IPS DF 6.9 (cell line): ENCODE results near the gene MRPS9.

Experiments used
- DNase-seq: peaks from one replicate; pipeline ENCODE4 v3.0.0-alpha.2; 2013; ENCODE audit warnings: low read depth, low spot score
- H3K27ac ChIP-seq: one replicate; pipeline ENCODE4 v1.5.1; 2013; ENCODE audit warnings: low read length, control low read depth
- H3K27me3 ChIP-seq: 2 replicates; pipeline ENCODE4 v1.6.1; 2013; ENCODE audit warnings: mild to moderate bottlenecking, low read length; ENCODE audit not compliant: control insufficient read depth, insufficient read depth
- H3K36me3 ChIP-seq: 2 replicates; pipeline ENCODE4 v1.6.1; 2013; ENCODE audit warnings: low read length; ENCODE audit not compliant: control insufficient read depth, insufficient read depth
- H3K4me1 ChIP-seq: 2 replicates; pipeline ENCODE4 v1.6.1; 2013; ENCODE audit warnings: low read length; ENCODE audit not compliant: control insufficient read depth, insufficient read depth
- H3K4me3 ChIP-seq: 2 replicates; pipeline ENCODE4 v1.5.1; 2013; ENCODE audit warnings: mild to moderate bottlenecking, low read length
- H3K9me3 ChIP-seq: 2 replicates; pipeline ENCODE4 v1.6.1; 2013; ENCODE audit warnings: low read length, inconsistent platforms; ENCODE audit not compliant: control insufficient read depth, insufficient read depth
- WGBS: extraction: QIAGEN DNeasy Blood & Tissue Kit; methylation state at CpG from one replicate; pipeline ENCODE4 v1.1.7; 2013; ENCODE audit warnings: mixed read lengths, missing lambda C conversion rate; ENCODE audit not compliant: insufficient read length, insufficient coverage; 5-methylcytosine and 5-hydroxymethylcytosine counted together

The MRPS9 gene

DNA sequence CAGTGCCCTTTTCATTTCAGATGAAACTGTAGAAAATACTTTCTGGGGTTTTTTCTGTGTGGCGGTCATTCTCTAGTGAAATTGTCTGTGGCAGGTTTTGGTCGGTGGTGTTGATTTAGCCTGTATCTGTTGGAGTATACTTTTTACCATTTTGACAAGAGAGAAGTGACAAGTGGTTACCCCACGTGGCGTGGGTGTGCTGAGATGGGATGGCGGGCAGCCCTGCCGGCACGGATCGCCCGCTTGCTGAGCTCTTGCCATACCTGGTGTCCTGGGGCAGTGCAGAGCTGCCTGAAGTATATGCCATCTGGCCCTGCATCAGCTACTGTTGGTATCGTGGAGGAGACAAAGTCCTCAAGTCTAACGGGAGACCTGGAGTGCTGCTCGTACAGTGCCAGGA lies 64.1 kb downstream of the MRPS9 start:
- H3K36me3 ChIP-seq = peaks cover 5% of the 10 kb centered on the region; the same call in 1 of the 2 replicates
- no CpG with 5 or more reads among the region's 12 CpGs for WGBS
- no peaks in the 10 kb centered on the region for H3K9me3 ChIP-seq
- no peak overlapping the region for H3K4me3 ChIP-seq
- DNase-seq = no peak
- H3K27ac ChIP-seq = no peak overlapping the region
- no peaks in the 10 kb centered on the region for H3K27me3 ChIP-seq
- H3K4me1 ChIP-seq = peaks cover 6% of the 10 kb centered on the region

DNA sequence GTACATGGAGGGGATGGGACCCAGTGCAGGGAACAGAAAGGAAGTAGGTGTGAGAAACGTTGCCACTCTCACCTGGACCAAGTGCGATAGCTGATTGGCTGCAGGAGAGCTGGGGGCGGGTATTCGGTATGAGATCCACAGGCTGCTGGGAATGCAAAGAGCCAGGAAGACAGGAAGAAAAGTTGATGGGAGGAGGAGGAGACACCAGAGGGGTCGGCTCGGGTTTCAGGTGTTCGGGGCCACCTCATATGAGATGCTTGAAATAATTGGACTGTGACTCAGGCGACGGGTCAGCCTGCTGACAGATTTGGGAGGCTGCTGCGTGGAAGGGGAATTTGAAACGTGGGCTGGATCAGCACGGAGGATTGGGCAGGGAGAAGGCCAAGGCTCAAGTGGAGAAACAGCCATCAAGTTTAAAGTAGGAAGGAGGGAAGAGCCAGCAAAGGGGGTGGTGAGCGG lies 65.1 kb downstream of the MRPS9 start:
- H3K27me3 ChIP-seq = no peaks in the 10 kb centered on the region
- DNase-seq = peak; percentile 87
- H3K4me1 ChIP-seq = peaks cover 6% of the 10 kb centered on the region
- no peak overlapping the region; the same call in 1 of the 2 replicates for H3K4me3 ChIP-seq
- H3K27ac ChIP-seq = no peak overlapping the region
- peaks cover 3% of the 10 kb centered on the region; the same call in 1 of the 2 replicates for H3K36me3 ChIP-seq
- no peaks in the 10 kb centered on the region for H3K9me3 ChIP-seq
- WGBS = no CpG with 5 or more reads among the region's 13 CpGs

DNA sequence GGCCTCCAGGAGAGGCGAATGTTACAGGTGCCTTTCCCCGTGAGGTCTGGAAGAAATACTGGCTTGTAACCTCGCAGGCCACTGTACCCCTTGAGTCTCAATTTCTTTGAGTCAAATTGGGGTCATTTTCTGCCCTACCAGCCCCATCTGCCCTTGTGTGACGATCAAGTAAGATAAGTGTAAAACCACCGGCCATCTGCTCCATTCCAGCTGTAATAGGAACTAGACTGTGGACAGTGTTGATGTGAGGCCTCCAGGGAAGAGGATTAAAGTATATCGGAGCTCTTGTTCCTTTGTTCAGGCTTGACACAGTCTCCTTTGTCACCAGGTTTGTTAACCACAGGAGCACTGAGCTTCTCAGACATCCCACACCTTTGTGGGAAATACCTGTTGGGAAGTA lies 65.6 kb downstream of the MRPS9 start:
- DNase-seq = no peak
- Histone ChIP-seq H3K27ac (no peak overlapping the region), H3K4me1 (peaks cover 6% of the 10 kb centered on the region), H3K4me3 (no peak overlapping the region), H3K27me3 (no peaks in the 10 kb centered on the region), H3K36me3 (peaks cover 3% of the 10 kb centered on the region; the same call in 1 of the 2 replicates), H3K9me3 (no peaks in the 10 kb centered on the region)
- WGBS = no CpG with 5 or more reads among the region's 6 CpGs

- H3K4me1 ChIP-seq = peaks cover 6% of the 10 kb centered on the region
- no peak for DNase-seq
These were observed 66.4 kb downstream of the MRPS9 start for GRCh38 chr2:105104208-105104731.

DNA sequence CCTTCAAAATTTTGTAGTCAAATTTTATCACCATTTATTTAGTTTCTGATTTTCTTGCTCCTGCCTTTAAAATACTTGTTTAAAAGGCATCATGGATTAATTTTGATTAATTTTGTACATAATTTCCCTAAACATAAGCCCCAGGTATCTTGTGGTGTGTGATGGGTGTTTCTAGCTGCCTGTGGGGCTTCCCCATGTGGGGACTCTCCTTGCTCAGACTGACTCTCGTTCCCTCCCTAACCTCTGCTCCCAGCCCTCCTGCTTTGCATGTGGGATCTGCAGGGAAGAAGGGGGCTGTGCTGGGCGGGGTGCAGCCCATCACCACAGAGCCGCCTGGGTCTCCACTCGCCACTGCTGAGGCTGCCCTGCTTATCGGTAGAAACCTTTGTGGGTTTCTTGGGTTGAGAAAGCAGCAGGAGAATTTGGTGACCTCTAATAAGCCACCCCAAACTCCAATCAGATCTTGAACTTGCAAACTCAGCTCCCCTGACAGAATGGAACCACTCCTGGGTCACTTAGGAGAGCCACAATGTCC lies 72.5 kb downstream of the MRPS9 start:
- no peak overlapping the region for H3K27ac ChIP-seq
- H3K36me3 ChIP-seq = no peaks in the 10 kb centered on the region
- H3K4me1 ChIP-seq = peaks cover 2% of the 10 kb centered on the region; the same call in 1 of the 2 replicates
- no peak overlapping the region for H3K4me3 ChIP-seq
- H3K9me3 ChIP-seq = no peaks in the 10 kb centered on the region
- no peaks in the 10 kb centered on the region for H3K27me3 ChIP-seq
- DNase-seq = no peak
- WGBS = no CpG with 5 or more reads among the region's 5 CpGs

More at GRCh38 chr2:105104208-105104731, 66.4 kb downstream of the MRPS9 start:
- H3K36me3 ChIP-seq = peaks cover 3% of the 10 kb centered on the region; the same call in 1 of the 2 replicates
- no peak overlapping the region for H3K27ac ChIP-seq
- WGBS = no CpG with 5 or more reads among the region's 8 CpGs
- H3K9me3 ChIP-seq = no peaks in the 10 kb centered on the region
- no peak overlapping the region for H3K4me3 ChIP-seq
- no peaks in the 10 kb centered on the region for H3K27me3 ChIP-seq

- Histone ChIP-seq H3K36me3 (no peaks in the 10 kb centered on the region), H3K4me3 (no peak overlapping the region), H3K9me3 (no peaks in the 10 kb centered on the region), H3K27ac (no peak overlapping the region), H3K27me3 (no peaks in the 10 kb centered on the region), H3K4me1 (peaks cover 2% of the 10 kb centered on the region; the same call in 1 of the 2 replicates)
- WGBS = no CpG with 5 or more reads among the region's 15 CpGs
- no peak for DNase-seq
These were observed 73.7 kb downstream of the MRPS9 start for GRCh38 chr2:105111365-105112150.

DNA sequence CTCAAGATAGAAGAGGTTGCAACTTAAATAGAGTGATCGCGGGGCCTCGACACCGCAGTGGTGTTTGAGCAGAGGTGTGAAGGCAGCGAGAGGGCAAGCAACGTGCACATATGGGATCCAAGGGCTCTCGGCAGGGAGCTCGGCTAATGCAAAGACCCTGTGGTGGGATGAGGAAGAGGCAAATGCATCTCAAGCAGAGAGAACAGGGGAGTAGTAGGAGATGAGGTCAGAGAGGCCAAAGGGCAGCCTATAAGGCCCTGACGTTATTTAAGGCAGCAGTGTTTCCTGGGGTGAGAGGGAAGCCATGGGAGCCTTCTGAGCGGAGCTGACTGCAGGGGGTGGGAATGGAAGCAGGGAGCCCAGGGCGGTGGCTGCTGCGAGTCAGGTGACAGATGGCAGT lies 74.5 kb downstream of the MRPS9 start:
- no peaks in the 10 kb centered on the region for H3K27me3 ChIP-seq
- H3K27ac ChIP-seq = no peak overlapping the region
- DNase-seq = no peak
- H3K9me3 ChIP-seq = no peaks in the 10 kb centered on the region
- WGBS = no CpG with 5 or more reads among the region's 12 CpGs
- no peaks in the 10 kb centered on the region for H3K36me3 ChIP-seq
- H3K4me1 ChIP-seq = no peaks in the 10 kb centered on the region; the same call in 1 of the 2 replicates
- H3K4me3 ChIP-seq = no peak overlapping the region

DNA sequence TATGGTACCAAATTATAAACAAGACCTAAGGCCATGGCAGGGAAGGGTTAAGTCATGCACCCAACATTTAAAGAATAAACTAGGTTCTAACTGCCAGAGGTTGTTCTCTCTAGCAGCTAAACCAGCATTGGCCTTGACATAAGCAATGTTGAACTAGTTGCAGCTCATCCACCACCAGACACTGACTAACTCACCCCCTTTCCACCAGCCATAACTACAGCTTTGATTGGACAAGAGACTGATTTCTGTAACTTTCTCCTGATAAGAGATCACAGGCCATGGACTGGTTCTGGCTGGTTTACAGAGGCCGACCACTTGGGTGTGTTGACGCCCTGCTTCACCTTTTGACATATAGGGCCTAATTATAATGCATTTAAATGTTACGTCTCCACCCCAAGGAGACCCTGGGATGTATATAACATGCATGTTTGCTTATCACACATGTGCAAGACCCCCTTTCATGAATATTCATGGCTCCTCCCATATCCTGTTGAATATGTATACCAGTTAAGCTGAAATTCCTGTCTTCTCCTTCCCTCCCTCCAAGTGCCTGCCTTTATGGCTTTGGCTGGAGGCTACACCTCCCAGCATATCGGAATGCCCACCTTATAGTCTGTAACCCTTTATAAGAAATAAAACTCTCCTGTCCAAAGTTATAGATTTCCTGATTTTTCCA lies 75.9 kb downstream of the MRPS9 start:
- no CpG with 5 or more reads among the region's 4 CpGs for WGBS
- Histone ChIP-seq H3K27me3 (no peaks in the 10 kb centered on the region), H3K4me1 (no peaks in the 10 kb centered on the region; the same call in 1 of the 2 replicates), H3K9me3 (no peaks in the 10 kb centered on the region), H3K27ac (no peak overlapping the region), H3K4me3 (no peak overlapping the region), H3K36me3 (no peaks in the 10 kb centered on the region)
- no peak for DNase-seq

DNA sequence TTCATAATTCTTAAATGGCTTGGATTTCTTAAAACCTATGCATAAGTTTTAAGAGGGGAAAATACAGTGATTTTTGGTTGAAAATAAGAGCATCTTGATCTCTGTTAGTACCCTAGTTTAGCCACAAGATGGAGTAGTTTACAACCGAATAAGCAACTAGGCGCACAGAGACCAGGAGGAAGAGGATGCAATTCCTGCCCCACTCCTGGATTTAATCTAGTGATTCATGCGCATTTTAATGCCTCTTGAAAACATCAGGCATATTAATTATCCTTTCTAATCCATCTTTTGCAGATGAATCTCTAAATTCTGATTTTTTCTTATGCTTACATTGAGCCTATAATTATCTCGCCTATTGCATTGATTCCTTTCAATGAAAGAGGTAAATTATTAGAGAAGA lies 76.7 kb downstream of the MRPS9 start:
- no peak for DNase-seq
- no CpG with 5 or more reads among the region's 4 CpGs for WGBS
- no peaks in the 10 kb centered on the region; the same call in 1 of the 2 replicates for H3K4me1 ChIP-seq

GRCh38 chr2:105116348-105116747 lies 78.5 kb downstream of the MRPS9 start:
- H3K27me3 ChIP-seq = no peaks in the 10 kb centered on the region
- H3K36me3 ChIP-seq = no peaks in the 10 kb centered on the region
- H3K4me1 ChIP-seq = no peaks in the 10 kb centered on the region
- no peak for DNase-seq
- no peaks in the 10 kb centered on the region for H3K9me3 ChIP-seq
- H3K27ac ChIP-seq = no peak overlapping the region
- no CpG with 5 or more reads among the region's 5 CpGs for WGBS
- H3K4me3 ChIP-seq = no peak overlapping the region

More for the DNA sequence above, 76.7 kb downstream of the MRPS9 start:
- H3K27me3 ChIP-seq = no peaks in the 10 kb centered on the region
- H3K4me3 ChIP-seq = no peak overlapping the region
- H3K27ac ChIP-seq = no peak overlapping the region
- no peaks in the 10 kb centered on the region for H3K36me3 ChIP-seq
- no peaks in the 10 kb centered on the region for H3K9me3 ChIP-seq
